Thyroid gland (tissue), 4 donors: ENCODE measurements around the gene FKBP15. TPM values are rescaled to one million over a fixed set of nuclear protein-coding genes. Genes with fewer than 3 reads are reported as not detected.

Experiments used
- DNase-seq, 2 donors: peaks; one replicate each; pipeline ENCODE4 v3.0.0-alpha.2; 2019
- H3K27ac ChIP-seq, 3 donors: fragments of 200-600 bp; sonication (generic); 1 replicate in 2 of 3; 2 replicates in 1 of 3; pipeline ENCODE4 v1.5.1; 2016 to 2019; ENCODE audit warnings: mild to moderate bottlenecking in 1 of 3, moderate library complexity in 1 of 3
- H3K27me3 ChIP-seq: fragments of 200-600 bp; sonication (generic); one replicate; pipeline ENCODE4 v1.5.1; 2019
- H3K36me3 ChIP-seq, 2 donors: fragments of 200-600 bp; sonication (generic); one replicate each; pipeline ENCODE4 v1.5.1; 2016 to 2019
- H3K4me1 ChIP-seq, 2 donors: fragments of 200-600 bp; sonication (generic); one replicate each; pipeline ENCODE4 v1.5.1; 2017 to 2019
- H3K4me3 ChIP-seq, 3 donors: fragments of 200-600 bp; sonication (generic); replicated peaks in 1 of 3; 1 replicate in 2 of 3; 2 replicates in 1 of 3; pipeline ENCODE4 v1.5.1; 2016; ENCODE audit warnings: mild to moderate bottlenecking in 1 of 3
- H3K9me3 ChIP-seq: fragments of 200-600 bp; sonication (generic); one replicate; pipeline ENCODE4 v1.5.1; 2017
- POLR2A ChIP-seq, 2 donors: fragments of 450-650 bp; IDR thresholded peaks; one replicate each; pipeline ENCODE4 v1.6.1; 2017; ENCODE audit warnings: antibody characterized with exemption in 2 of 2, mild to moderate bottlenecking in 2 of 2, moderate library complexity in 1 of 2
- WGBS, 2 donors: methylation state at CpG; one replicate each; pipeline ENCODE4 v1.1.5; 2017; 5-methylcytosine and 5-hydroxymethylcytosine counted together
- intact Hi-C: fragments of 100-400 bp; cut with DNase I; formaldehyde crosslinking; loops from one replicate; pipeline ENCODE4 v1.15.1; 2023
- total RNA-seq, 4 donors: library from RNA; depleted of rRNA; stranded (reverse); fragments of >200 nt; gene quantifications; one replicate each; pipeline ENCODE4 v1.2.3, GENCODE V29; 2016
- TF ChIP-seq, protein P1 (sequence below), 6 experiments: fragments of 200-600 bp in 3 of 6; fragments of 450-650 bp in 3 of 6; sonication (generic) in 3 of 6; IDR thresholded peaks; one replicate each; pipeline ENCODE4 v1.5.1; 2016 to 2019; ENCODE audit warnings: antibody characterized with exemption in 6 of 6, mild to moderate bottlenecking in 2 of 6, inconsistent platforms in 1 of 6, moderate library complexity in 1 of 6

FKBP15 gene
- total RNA-seq, 4 donors from 2014 or later: 25.0 to 30.6 (median 29.1) TPM

DNA sequence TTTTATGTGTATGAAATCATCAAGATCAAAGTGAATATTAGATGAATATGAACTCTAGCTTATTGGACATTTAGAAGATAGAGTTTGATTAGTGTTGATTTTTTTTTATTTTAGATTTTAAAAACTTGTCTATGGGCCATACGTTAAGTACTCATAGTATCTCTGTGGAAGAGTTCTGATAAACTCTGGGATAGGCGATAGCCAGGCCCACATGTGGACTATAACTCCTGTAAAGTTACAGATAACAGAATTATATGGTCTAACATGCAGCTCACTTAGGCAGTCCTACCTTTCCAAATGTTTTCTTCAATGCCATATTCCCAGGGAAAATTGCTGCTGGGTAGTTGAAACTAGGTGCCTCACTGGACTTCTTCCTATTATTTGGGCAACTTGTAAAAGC is 10.6 kb upstream of the FKBP15 start:
- no peak for DNase-seq
- 93 to 100% methylated on average over 2 of the region's 2 CpGs for WGBS, 2 donors
- Histone ChIP-seq H3K4me1 (peaks cover 0 to 6% of the 10 kb centered on the region in 2 donors), H3K27me3 (no peaks in the 10 kb centered on the region), H3K36me3 (no peaks in the 10 kb centered on the region), H3K9me3 (no peaks in the 10 kb centered on the region), H3K27ac (no peak overlapping the region), H3K4me3 (no peak overlapping the region)
- intact Hi-C loops: no loop called here
- TF ChIP-seq, protein P1, sequence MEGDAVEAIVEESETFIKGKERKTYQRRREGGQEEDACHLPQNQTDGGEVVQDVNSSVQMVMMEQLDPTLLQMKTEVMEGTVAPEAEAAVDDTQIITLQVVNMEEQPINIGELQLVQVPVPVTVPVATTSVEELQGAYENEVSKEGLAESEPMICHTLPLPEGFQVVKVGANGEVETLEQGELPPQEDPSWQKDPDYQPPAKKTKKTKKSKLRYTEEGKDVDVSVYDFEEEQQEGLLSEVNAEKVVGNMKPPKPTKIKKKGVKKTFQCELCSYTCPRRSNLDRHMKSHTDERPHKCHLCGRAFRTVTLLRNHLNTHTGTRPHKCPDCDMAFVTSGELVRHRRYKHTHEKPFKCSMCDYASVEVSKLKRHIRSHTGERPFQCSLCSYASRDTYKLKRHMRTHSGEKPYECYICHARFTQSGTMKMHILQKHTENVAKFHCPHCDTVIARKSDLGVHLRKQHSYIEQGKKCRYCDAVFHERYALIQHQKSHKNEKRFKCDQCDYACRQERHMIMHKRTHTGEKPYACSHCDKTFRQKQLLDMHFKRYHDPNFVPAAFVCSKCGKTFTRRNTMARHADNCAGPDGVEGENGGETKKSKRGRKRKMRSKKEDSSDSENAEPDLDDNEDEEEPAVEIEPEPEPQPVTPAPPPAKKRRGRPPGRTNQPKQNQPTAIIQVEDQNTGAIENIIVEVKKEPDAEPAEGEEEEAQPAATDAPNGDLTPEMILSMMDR (IDR thresholded peaks at IDR 0.05): no peak
- TF ChIP-seq POLR2A (IDR thresholded peaks at IDR 0.05): no peak

DNA sequence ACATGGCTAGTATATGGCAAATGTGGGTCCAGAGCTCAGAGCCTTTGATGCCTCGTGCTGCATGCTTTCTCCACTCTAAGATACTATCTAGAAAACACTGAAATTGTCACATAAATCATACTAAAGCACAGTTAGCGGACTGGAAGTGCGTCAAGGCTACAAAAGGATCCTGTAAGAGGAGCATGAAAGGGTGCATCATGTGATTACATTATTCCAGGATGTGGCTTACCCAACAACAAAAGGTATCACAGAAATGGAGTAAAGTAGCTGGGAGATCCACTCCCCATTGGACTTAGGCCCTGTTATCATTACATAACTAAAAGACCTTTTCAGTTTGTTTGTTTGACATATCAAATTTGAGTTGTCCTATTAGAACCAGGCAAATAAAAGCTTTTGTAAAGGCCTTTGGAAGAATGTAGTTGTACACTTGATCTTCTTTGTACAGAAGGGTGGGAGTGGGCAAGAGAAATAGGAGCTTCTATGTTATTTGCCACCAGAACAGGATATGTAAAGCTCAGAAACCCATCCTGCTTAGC is 7.1 kb upstream of the FKBP15 start:
- intact Hi-C loops: loop anchor here (10.0 kb wide), 1 partner anchor 47 kb away; the partner anchor contains the start of genes CDC26 and PRPF4
- Histone ChIP-seq H3K4me3 (no peak overlapping the region), H3K4me1 (peaks cover 0 to 6% of the 10 kb centered on the region in 2 donors), H3K9me3 (no peaks in the 10 kb centered on the region), H3K36me3 (no peaks in the 10 kb centered on the region), H3K27me3 (no peaks in the 10 kb centered on the region), H3K27ac (no peak overlapping the region)
- no peak for DNase-seq
- WGBS, 2 donors: 77 to 88% methylated on average over 3 of the region's 3 CpGs
- no peak for TF ChIP-seq POLR2A (IDR thresholded peaks at IDR 0.05)
- TF ChIP-seq, protein P1 (IDR thresholded peaks at IDR 0.05): no peak

DNA sequence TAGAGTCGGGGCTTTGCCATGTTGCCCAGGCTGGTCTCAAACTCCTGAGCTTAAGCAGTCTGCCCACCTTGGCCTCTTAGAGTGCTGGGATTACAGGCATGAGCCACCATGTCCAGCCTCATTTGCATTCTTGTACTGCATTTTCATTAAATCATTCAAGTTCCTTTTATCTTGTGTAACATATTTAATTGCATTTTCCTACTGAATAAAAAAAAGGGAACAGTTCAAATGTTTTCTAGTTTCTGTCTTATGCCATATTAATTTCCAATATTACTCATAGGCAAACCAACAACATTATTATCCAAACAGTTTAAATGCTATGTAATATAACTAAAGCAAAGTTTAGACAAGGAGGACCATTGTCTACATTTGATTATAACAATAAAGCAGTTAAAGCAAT is 6.4 kb upstream of the FKBP15 start:
- intact Hi-C loops: loop anchor here (10.0 kb wide), 1 partner anchor 47 kb away; the partner anchor contains the start of genes CDC26 and PRPF4
- H3K27me3 ChIP-seq: no peaks in the 10 kb centered on the region
- TF ChIP-seq POLR2A (IDR thresholded peaks at IDR 0.05): no peak
- TF ChIP-seq, protein P1 (IDR thresholded peaks at IDR 0.05): no peak
- WGBS, 2 donors: 0 to 38% methylated on average over 1 of the region's 1 CpG
- no peaks in the 10 kb centered on the region for H3K36me3 ChIP-seq
- no peak overlapping the region for H3K27ac ChIP-seq
- no peaks in the 10 kb centered on the region for H3K9me3 ChIP-seq
- H3K4me3 ChIP-seq: no peak overlapping the region
- H3K4me1 ChIP-seq: peaks cover 4 to 6% of the 10 kb centered on the region in 2 donors
- DNase-seq: no peak

DNA sequence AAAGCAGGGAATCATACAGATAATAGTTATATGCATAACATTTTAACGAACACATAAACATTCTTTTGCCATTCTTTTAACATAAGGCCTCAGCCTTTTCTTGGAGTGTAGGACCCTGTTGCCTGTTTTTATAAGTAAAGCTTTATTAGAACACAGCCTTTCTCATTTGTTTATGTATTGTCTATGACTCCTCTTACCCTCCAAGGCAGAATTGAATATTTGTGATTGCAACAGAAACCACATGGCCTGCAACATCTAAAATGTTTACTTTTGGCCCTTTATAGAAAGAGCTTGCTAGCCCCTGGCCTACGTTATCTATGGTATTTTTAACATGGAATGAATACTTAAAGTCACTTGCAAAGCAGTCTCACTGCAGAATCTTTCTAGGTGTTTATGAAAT is 2.9 kb upstream of the FKBP15 start:
- Histone ChIP-seq H3K4me1 (peaks cover 19 to 24% of the 10 kb centered on the region in 2 donors), H3K9me3 (no peaks in the 10 kb centered on the region), H3K36me3 (no peaks in the 10 kb centered on the region), H3K27ac (no peak overlapping the region), H3K4me3 (no peak overlapping the region), H3K27me3 (no peaks in the 10 kb centered on the region)
- TF ChIP-seq, protein P1 (IDR thresholded peaks at IDR 0.05): no peak
- TF ChIP-seq POLR2A (IDR thresholded peaks at IDR 0.05): no peak
- DNase-seq: no peak
- WGBS, 2 donors: 88 to 95% methylated on average over 2 of the region's 2 CpGs
- intact Hi-C loops: loop anchor here (10.0 kb wide), 1 partner anchor 51 kb away; the partner anchor contains the start of genes CDC26 and PRPF4

DNA sequence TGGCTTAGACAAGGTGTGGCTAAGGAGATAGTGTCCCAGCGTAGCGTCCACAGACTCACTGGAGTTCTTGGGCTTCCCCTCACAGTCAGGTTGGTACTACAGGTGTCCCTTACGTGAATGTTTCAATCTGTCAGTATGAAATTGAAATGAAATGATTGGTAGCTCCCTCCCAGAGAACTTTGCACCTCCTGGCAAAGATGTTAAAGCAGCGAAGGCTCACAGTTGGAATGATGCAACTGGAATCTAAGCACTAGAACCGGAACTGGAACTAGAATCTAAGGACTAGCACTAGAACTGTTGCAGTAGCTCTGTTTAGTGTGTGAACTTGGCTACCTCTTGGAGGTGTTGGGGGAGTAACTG is 1.4 kb upstream of the FKBP15 start:
- no peaks in the 10 kb centered on the region for H3K36me3 ChIP-seq
- no peak overlapping the region for H3K27ac ChIP-seq
- peaks cover 19 to 26% of the 10 kb centered on the region in 2 donors for H3K4me1 ChIP-seq
- 66 to 74% methylated on average over 5 of the region's 5 CpGs for WGBS, 2 donors
- no peaks in the 10 kb centered on the region for H3K9me3 ChIP-seq
- DNase-seq: no peak
- peak overlapping the region in 1 of 3 donors; percentile 77 for H3K4me3 ChIP-seq
- TF ChIP-seq, protein P1 (IDR thresholded peaks at IDR 0.05): no peak
- H3K27me3 ChIP-seq: no peaks in the 10 kb centered on the region
- intact Hi-C loops: loop anchor here (10.0 kb wide), 1 partner anchor 52 kb away; the partner anchor contains the start of genes CDC26 and PRPF4
